NCI-H1105 treated with DMSO at 0.1 percent for 48 hours (cell line): ENCODE measurements around the gene CCN2.
"Not testable (repeated sequence)": the region's sequence is repeated elsewhere in the genome, so short reads cannot be mapped to it uniquely, and the experiment has no call there.

Experiments used
- DNase-seq: peaks from one replicate; lab custom pipeline; 2025; lab: John Stamatoyannopoulos, UW

Gene CCN2

GRCh38 chr6:131909408-131910218 lies 41.6 kb downstream of the CCN2 start:
- peak; percentile 66 for DNase-seq

GRCh38 chr6:131908787-131909186 lies 42.4 kb downstream of the CCN2 start:
- not testable (repeated sequence) for DNase-seq

- not testable (repeated sequence) for DNase-seq
These were observed 47.4 kb downstream of the CCN2 start for GRCh38 chr6:131903734-131904133.

GRCh38 chr6:131901326-131901873 lies 49.8 kb downstream of the CCN2 start:
- not testable (repeated sequence) for DNase-seq

GRCh38 chr6:131900231-131900630 lies 50.9 kb downstream of the CCN2 start:
- DNase-seq = no peak

GRCh38 chr6:131898718-131899117 lies 52.5 kb downstream of the CCN2 start:
- no peak for DNase-seq
